Astrocyte of the hippocampus (primary cell): ENCODE measurements around the gene KANSL1L.

Experiments used
- DNase-seq: peaks from one replicate; pipeline ENCODE4 v3.0.0; 2011; ENCODE audit warnings: low read depth, low spot score

KANSL1L gene

DNA sequence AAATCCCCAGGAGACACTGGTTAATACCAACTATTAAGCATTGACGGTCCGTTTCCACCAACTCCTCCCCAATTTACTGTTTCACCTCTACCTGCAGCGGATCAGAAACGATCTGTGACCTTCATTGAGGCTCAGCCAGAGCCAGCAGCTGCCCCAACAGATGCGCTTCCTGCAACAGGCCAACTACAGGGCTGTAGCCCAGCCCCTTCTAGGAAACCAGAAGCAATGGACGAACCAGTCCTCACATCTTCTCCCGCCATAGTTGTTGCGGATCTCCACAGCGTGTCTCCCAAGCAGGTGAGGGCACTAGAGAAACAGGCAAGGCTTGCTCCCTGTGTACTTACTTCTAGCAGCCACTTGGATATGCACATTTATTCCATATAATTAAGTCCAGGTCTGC is 177.2 kb downstream of the KANSL1L start:
- DNase-seq: no peak

DNA sequence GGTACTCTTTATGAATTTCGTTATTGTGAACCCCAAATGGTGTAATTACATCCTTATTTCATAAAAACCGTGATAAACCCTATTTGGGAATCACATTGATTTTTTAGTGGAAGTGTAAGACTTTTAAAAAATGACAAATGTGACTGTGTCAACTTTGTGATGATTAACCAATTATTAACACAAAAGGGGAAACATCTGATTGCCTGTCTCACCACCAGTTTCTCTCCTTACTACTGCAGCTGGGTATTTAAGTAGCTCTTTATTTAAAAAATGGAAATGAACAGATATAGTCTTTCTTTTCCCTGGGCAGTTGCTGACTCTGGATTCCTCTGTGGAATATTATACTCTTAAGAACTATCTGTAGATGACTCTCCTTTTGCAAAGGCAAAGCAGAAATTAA is 180.4 kb downstream of the KANSL1L start:
- DNase-seq: no peak

DNA sequence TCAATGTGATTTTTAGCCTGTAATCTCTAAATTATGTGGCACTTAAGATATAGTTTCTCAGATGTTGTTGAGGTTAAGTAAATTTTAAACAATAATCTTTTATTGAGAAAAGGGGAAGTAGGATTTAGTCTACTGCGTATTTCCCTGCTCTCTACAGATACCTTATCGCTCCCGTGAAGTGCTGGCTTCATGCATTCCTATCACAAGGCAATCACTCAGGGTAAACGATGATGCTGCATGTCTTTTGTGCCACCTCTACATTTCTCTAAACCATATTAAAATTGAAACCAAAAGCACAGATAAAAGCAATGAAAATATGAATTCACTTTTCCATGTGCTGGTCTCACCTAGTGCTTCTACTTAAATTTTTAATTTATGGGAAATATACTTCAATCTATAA is 183.2 kb downstream of the KANSL1L start:
- no peak for DNase-seq

DNA sequence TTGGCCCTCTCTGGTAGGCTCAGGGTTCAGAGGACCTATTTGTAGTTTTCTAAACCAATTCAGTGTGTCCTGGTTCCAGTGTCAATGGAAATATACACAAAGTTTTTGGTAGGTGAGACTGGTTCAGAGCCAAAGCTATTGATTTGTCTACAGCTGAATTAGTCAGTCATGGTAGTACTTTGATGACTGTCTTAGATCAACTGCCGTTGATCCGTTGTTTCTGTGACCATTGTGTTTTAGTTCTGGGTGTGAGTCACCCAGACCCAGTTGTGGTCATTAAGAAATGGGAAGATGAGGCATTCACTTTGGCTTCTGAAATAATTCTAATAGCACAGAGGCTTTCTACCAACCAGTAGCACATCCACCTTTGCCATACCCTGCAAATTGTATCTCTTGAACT is 184.8 kb downstream of the KANSL1L start:
- DNase-seq: peak; percentile 15

DNA sequence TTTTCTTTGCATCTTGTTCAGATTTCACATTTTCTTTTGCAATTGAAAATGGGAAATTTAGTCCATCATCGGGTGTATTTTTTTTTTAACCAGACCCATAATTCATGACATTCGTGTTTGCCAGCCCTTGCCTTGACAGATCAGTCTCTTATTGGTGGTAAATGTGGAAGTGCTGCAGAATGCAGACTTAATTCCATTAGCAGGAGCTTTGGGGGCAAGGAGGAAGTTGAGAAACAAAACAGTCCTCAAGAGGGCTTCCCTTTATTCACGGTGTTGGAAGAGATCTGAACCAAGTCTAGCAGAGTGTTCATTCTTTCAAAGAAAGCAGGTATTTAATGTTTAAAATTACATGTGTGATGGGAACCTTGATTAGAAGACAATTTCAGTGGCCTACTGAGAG is 185.3 kb downstream of the KANSL1L start:
- DNase-seq: no peak

DNA sequence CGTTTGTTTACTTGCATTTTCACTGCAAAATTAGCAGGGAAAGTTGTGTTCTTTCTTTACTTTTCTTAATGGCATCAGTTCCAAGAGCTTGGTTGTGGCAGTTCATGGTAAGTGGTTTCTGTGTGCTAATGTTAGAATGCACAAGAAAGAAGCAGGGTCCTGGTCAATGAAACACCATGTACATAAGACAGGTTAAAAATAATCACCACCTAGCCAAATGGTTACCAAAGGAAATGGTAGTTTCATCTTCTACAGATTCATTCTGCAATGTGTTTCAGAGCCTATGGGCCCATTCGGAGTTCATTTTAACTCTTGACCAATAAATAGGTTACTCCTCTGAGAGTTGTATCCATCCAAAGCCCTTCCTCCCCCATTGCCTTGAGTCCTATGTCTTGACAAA is 186.9 kb downstream of the KANSL1L start:
- DNase-seq: no peak

DNA sequence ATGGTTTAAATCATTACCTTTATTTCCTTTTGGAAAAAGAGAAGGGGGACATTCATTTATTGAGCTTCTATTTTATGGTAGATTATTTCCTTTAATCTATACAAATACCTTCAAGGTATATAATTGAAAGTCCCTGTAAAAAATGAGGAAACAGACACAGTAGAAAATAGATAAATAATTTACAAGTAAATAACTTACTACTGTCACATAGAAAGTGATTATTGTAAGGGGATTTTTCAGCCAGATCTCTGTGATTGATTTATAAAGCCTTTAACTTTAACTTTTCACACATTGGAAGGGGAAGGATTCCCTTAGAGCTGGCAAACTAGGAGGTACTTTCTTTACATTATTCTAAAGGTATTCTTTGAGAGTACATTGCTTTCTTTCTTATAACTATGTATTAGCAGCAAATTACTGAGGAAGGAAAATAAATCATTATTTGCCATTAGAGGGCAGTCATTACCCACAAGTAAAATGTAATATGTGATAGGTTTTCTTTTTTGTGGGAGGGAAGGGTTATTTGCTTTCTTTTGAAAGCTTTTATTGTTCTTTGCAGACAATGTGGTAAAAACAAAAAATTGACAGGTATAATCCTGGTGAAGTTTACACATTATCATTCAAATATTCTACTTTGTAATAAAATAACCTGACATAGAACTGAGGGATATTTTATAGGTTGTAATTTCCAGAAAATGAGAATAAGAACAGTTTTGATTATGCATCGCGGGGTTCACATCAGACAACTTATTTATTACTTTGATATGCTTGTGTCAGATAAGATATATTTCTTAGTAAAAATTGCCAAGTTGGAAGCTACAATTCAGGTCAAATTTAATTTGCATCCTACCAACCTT is 193.6 kb downstream of the KANSL1L start:
- DNase-seq: peak; percentile 48

DNA sequence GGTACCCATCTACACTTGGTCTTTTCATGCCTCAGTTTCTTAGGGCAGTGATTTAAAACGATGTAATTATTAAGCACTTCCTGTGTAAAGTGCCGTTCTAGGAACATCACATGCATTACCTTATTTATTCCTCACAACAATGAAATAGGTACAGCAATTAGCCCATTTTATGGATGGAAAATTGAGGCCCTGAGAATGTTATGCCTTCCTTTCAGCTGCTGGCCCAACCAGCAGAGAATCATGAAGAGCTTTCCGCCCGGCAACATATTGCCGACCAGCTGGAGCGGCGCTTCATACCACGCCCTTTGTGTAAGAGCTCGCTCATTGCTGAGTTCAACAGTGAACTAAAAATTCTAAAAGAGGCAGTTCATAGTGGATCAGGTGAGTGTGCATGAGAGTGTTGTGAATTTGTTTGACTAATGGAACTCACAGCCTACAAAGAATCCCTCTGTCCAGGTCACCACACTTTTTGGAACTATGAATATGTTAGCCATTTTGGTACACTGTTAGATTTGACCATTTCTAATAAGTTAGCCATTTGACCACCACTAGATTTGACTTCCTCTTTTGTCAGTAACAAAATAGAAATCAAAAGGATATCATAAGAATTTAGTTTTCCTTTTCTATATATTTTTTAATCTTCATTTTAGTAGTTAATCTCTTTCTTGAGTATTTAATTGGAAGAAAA is 194.4 kb downstream of the KANSL1L start:
- DNase-seq: no peak

DNA sequence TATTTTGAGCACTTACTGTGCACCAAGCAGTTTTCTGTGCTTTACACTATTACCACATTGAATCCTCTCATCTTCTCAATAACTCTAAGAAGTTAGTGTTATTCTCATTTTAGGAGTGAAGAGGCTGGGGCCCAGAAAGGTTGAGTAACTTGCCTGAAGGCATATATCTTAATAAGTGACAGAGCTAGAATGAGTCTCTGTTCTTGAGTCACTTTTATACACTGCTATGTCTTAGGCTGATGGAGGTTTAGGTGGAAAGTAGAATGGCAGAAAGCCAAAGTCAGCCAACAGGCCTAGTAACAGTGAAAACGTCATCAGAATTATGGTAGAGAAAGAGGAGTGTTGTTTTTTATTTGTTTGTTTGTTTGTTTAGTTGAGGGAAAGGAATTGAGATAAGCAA is 196.6 kb downstream of the KANSL1L start:
- DNase-seq: peak; percentile 47

DNA sequence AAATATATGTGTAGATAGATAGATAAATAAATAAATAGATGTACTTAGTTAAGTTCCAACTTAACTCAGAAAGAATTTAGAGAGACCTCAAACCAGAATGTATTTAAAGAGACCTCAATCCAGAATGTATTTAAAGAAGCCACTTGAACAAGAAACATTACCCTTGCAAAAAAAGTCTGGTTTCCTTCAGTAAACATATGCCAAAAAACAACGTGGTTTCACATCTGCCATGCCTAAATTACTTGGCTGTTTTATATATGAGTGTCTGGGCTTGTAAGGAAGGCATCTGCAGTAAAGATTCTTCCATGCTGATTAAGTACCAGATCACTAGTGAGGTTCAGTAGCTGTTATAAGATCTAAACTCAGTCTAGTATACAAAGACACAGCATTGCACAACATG is 197.9 kb downstream of the KANSL1L start:
- DNase-seq: no peak
